A172 (cell line): ENCODE results near the gene PTPN12. TPM values are rescaled to one million over a fixed set of nuclear protein-coding genes. Genes with fewer than 3 reads are reported as not detected.
"Not testable (repeated sequence)": the region's sequence is repeated elsewhere in the genome, so short reads cannot be mapped to it uniquely, and the experiment has no call there.

Experiments
- DNase-seq: peaks from one replicate; pipeline ENCODE4 v3.0.0-alpha.2; 2015; ENCODE audit warnings: low spot score
- total RNA-seq: library from RNA; depleted of rRNA; stranded (reverse); fragments of >200 nt; shearing (Covaris generic); gene quantifications from 2 replicates; pipeline ENCODE4 v1.2.3, GENCODE V29; 2014; rRNA removed

The PTPN12 gene
- 28.3 and 30.3 TPM in 2 replicates for total RNA-seq

DNA sequence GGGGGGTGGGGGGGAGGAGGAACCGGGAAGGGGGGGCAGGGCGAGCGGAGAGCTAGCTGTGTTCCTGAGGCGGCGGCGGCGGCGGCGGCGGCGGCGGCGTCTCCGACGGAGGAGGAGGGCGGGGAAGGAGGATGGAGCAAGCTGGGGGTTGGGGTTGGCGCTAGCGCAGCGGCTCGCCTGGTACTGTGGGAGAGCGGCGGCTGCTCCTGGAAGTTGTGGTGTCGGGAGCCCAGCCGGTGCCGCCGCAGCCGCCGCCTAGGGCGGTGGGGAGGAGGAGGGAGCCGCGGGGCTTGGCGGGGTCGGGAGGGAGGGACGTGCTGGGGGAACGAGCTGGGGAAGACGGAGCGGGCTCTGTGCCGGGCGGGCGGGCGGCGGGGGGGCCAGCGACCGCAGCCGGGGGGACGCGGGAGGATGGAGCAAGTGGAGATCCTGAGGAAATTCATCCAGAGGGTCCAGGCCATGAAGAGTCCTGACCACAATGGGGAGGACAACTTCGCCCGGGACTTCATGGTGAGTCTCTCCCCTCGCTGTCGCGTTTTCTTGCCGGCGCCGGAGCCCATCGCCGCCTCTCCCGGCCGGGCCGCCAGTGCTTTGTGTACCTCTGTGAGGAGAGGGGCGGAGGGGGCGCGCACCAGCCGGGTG lies at the start of gene PTPN12:
Gene PTPN12, plus strand, starts transcription at position 160 of the 642 bp plus-strand sequence. Its CDS starts 252 bp downstream, at position 412.
- DNase-seq: no peak

DNA sequence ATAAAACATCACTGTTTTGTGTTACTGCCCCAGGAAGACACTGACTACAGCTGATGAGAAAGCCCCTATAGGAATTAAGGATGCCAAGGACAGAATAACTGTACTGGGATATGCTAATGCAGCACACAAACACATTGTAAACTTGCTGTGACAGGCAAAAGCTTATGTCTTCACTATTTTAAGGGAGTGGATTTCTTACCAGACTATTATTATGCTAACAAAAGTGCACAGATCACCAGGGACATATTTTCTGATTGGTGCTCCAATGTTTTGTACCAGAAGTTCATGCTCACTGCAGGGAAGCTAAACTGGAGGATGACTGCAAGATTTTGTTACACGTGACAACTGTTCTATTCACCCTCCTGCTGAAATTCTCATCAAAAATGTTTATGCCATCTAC lies 48.1 kb upstream of the PTPN12 start:
- no peak for DNase-seq

DNA sequence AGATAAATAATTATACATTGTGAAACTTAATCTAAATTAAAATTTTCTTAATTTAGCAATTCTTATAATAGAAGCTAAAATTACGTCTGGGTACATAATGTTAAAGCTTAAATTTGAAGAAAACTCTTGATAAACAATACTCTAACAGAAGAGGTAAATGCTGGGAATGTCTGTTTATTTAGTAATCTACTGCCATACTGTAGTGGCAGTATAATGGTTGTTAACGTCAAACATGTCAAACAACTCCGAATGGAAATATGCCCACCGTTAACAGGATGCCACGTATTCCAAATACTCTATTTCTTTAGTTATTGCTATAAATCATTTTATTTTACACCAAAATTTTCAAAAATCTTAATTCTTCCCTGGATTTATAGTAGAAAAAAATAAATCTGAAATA lies 40.0 kb upstream of the PTPN12 start:
- no peak for DNase-seq

DNA sequence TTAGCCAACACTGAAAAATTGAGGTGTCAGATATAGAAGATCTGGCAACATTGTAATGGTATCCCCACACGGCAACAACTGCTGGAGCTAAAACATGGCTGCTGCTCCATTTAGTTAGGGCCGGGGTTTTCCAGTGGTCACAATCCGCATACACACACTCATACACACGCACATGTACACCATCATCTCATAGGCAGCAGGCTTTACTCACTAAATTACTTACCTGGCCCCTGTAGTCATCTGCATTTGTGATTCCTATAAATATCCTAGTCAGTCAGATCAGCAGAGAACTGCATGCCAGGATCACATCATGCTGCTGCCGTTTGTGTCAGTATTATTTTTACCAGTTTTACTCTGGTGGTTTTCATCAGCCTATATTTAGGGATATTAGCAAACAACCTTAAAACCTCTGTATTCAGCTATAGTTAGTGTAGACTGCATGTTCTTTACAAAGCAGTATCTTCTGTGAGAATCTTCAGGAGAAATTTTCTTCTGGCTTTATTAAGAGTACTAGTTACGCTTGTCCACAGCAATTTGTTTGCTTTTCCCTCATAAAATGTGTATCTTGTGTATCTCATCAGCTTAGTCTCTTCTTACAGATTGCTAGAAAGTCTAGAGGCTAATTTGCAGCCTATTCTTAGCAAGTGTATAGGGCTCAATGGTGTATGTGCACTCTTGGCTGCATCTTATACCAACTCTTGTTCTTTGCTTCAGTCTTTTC lies 38.3 kb upstream of the PTPN12 start:
- no peak for DNase-seq

DNA sequence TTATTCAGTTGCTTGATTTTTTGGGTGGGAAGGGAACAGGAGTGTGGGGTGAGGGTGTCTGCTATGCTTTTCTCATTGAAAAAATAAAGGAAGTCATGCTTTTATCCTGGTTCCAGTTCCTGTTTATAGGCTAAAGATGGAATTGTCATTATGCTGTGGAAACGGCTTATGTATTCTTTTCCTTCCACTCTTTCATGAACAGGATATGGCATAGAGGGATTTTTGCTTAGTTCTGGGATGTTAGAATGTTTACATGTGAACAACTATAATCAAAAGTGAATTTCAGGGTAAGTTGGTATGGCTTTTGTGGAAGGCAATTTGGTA lies 35.9 kb upstream of the PTPN12 start:
- no peak for DNase-seq

DNA sequence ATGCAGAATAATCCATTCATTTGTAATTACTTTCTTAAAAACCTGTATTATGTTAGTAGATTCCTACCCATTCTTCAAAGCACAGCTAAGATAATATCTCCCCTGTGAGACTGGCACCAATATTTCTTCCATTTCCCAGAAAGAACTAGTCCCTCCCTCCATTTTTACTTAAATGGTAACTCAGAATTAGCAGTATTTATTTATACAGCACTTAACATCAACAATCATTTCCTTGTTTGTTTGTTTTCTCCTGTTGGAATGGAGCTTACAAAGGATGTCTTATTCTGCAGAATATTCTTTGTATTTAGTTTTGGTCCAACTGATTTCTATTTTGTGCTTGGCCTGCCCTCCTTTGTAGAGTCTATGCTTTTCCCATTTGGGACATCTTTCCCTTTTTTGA lies 32.1 kb upstream of the PTPN12 start:
- DNase-seq: no peak

DNA sequence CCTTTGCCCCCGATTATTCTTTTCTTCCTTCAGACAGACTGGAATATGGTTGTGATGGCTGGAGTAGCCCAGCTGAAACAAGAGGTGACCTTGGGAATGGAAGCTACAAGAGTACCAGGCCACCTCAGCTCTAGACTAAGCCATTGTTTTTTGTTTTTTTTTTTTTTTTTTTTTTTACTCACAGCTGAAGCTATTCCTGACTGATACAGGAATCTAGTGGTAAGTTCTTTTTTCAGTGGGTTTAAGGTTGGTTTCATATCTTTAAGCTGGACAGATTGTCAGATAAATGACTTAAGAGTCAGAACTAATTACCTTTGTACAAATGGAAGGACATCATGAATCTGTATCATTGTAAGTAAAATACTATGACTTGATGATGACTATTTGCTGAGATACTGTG lies 30.2 kb upstream of the PTPN12 start:
- DNase-seq: no peak

DNA sequence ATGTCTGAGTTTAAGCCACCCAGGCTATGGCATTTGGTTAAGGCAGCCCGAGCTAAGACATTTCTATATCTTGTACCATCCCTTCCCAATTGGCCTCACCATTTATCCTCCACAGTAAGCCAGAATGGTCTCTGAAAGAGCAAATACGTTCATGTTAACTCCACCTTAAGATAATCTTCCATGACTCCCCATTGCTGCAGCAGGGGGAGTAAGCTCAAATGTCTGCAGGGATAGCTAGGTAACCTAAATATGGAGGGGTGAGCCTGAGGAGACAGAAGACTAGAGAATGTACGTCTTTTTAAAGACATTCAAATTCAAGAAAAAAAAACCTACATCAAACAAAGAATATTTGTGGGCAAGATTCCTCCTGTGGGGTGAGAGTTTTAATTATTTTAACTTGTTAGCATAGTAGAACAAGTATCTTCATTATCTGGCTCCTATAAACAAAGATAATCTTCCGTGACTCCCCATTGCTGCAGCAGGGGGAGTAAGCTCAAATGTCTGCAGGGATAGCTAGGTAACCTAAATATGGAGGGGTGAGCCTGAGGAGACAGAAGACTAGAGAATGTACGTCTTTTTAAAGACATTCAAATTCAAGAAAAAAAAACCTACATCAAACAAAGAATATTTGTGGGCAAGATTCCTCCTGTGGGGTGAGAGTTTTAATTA lies 24.0 kb upstream of the PTPN12 start:
- not testable (repeated sequence) for DNase-seq

DNA sequence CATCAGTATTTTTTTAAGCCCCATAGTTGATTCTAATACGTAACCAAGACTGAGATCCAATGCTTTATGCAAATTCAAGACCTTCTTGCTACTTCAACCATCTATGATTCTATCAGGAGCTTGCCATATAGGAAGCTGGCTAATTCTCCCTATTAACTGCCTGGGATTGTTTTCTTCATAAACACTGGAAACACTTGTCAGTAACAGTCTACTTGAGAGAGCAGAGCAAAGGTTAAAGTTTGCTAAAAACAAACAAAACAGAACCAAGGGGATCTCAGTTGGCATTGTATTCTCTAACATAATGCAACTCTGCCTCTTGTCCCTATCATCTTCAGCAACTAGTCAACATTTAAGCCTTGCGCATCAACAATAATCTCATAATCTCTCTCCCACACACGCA lies 21.0 kb upstream of the PTPN12 start:
- DNase-seq: no peak

DNA sequence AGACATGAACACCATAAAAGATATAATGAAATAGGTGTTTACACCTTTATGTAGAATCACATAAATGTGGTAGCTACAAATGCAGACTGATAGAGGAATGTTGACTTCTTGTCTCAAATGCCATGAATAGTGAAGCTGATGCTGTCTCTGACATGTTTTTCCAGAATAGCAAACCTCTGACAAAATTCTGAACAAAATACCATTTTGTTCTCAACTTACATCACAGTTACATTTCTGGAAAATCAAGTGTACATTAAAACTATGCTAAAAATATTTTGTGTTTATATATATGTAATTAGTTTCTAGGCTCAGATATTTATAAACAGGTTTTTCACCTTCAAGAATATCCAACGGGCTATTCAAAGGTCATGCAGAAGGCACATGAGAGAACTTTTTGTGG lies 16.8 kb upstream of the PTPN12 start:
- DNase-seq: no peak

DNA sequence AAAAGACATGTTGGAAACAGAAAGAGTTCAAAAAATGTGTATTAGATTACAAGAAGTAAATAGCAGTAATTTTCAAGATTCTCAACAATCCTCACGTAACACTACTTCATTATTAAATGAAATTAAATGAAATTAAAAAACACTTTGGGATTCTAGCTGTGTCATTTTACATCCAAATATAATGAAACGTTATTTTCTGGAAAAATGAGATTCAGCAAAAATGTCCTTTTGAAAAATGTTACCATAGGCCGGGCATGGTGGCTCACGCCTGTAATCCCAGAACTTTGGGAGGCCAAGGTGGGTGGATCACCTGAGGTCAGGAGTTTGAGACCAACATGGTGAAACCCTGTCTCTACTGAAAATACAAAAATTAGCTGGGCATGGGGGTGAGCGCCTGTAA lies 15.6 kb upstream of the PTPN12 start:
- DNase-seq: not testable (repeated sequence)

DNA sequence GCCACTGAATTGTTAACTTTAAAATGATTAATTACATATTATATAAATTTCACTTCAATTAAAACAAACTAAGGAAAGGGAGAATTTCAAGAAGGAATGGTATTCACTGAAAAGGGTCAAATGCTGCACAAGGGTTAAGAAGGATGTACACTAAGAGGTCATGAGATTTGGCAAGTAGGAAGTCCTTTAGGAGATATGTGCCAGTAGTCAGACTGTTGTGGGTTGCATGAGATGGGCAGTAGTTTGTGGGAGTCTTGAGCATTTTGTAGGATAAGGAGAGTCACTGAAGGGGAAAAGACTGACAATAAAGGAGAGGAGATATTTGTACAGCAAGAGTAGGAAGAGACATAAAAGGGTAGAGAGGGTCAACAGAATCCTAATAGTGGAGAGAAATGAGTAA lies 12.4 kb upstream of the PTPN12 start:
- DNase-seq: no peak

DNA sequence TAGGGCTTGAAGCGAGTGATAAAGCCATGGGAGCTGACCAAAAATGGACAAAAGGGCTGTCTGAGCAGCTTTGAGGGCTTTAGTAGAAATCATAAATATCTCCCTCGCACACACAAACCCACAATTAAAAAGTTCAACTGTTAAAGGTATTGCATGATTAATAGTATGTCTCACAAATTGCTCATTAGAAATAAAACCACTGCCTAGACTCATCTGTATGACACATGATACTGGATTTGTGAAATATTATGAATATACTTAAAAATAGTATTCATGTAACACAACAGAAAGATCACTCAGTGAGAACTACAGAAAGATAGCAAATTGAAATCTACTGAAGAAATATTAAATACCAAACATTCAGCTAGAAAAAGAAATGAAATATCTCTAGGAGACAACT lies 11.9 kb upstream of the PTPN12 start:
- no peak for DNase-seq

DNA sequence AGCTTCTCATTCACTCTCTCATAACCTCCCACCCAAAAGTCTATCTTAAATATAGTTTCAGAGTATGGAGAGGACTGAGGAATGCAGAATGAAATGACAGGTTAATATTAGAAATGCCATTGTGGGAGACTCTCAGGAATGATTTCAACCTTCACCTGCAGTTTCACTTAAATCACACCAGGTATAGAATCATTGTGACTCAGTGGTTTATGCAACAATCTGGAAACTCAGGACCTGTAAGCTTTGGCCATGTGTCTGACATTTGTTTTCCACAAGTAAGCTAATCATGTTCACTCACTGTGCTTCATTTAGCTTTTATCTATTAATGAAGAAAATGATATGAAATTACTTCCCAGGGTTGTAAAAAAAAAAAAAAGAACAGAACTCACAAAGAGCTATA lies 8.7 kb upstream of the PTPN12 start:
- no peak for DNase-seq

DNA sequence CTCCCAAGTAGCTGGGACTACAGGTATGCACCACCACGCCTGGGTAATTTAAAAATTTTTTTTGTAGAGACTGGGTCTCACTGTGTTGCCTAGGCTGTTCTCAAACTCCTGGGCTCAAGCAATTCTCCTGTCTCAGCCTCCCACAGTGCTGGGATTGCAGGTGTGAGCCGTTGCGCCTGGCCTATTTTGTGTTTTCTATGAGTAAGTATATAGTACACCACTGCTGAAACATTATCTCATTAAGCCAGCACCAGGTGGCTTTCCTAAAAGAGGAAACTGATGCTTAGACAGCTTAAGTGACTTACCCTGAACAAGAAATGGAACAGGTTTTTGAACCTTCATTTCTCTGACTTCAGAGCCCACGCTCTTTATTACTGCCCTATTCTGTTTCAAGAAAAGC lies 7.8 kb upstream of the PTPN12 start:
- no peak for DNase-seq

DNA sequence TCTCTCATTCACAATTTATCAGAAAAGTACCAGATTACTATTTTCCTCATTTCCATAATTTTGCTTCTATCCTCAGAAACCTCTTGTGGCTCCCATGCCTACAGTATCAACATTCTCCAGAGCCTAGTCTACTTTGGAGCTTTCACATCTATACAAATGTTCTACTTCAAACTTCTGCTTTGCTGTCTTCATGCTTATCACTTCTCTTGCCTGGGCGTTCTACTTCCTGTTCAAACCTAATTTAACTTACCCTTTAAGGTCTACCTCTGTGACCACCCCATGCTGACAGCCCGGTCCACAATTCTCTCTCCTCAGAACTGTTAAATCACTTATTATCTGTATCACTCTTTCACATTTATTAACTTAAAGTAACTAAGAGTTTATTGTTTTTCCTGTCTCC lies 6.1 kb upstream of the PTPN12 start:
- no peak for DNase-seq

DNA sequence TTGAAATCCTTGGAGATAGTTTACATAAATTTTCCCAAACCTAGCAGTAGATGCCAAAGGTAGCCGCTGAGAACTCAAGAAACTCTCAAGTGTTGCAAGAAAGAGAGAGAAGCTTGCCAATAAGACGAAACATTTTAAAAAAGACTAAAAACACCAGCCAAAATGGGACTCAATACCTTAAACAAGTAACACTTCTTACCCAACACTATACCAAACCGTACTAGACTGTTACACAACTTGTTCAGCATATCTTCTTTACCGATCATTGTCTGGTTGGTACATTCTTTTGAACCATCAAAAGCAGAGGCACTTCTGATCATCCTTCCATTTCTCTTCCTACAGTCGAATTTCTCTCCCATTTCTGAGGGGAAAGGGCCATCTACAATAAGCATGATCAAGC lies 4.8 kb upstream of the PTPN12 start:
- no peak for DNase-seq

DNA sequence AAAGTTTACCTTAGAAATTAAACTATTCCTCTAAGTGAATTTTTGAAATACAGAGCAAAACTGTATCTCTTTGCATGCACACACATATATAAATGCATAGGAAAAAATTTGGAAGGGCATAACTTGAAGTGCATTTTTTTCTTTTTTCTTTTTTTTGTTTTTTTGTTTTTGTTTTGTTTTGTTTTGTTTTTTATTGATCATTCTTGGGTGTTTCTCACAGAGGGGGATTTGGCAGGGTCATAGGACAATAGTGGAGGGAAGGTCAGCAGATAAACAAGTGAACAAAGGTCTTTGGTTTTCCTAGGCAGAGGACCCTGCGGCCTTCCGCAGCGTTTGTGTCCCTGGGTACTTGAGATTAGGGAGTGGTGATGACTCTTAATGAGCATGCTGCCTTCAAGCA lies 4.4 kb upstream of the PTPN12 start:
- DNase-seq: not testable (repeated sequence)

DNA sequence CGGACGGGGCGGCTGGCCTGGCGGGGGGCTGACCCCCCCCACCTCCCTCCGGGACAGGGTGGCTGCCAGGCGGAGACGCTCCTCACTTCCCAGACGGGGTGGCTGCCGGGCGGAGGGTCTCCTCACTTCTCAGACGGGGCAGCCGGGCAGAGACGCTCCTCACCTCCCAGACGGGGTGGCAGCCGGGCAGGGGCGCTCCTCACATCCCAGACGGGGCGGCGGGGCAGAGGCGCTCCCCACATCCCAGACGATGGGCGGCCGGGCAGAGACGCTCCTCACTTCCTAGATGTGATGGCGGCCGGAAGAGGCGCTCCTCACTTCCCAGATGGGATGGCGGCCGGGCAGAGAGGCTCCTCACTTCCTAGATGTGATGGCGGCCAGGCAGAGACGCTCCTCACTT lies 3.0 kb upstream of the PTPN12 start:
- DNase-seq: not testable (repeated sequence)

DNA sequence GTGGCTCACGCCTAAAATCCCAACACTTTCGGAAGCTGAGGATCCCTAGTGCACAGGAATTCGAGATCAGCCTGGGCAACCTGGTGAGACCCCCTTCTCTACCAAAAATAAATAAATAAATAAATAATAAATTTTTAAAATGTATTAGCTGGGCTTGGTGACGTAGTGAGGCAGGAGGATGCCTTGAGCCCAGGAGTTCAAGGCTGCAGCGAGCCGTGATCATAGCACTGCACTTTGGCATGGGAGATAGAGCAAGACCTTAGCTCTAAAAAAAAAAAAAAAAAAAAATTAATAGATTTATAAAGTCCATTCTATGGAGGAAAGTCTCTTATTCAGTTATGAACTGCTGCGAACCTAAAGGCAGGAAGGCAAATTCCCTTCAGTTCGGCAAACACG lies 1.1 kb upstream of the PTPN12 start:
- no peak for DNase-seq

DNA sequence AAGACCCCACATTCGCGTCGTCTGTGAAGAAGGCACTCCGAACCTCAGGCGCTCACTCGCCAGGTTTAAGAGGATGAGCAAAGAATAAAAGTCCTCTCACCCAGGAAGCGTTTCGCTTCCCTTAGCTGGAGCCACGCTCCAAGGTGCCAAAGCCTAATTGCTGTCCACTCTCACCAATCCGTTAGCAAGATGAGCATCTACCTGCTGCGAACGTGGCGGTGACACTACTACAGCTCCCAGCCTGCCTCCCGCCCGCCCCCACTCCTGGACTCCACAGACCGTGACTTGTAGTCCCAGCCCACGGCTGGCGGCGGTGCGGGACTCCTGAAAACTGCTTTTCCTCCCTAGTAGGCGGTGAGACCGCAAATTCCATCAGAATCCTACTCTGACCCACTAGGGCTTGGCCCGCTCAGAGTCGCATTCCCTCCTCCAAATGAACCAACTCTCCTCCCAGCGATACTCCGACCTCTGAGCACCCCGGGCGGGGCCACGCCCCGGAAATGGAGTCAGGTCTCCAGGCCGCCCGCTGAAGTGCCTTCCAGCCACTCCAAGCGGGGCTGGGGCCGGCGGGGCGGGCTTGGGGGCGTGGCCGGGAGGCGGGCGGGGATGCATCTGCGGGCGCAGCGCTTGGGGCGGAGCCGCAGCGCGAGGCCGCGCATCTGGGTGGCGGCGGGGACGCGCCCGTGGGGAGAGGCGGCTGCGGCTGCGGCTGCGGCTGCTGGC lies 521 bp upstream of the PTPN12 start:
- peak; percentile 95 for DNase-seq

DNA sequence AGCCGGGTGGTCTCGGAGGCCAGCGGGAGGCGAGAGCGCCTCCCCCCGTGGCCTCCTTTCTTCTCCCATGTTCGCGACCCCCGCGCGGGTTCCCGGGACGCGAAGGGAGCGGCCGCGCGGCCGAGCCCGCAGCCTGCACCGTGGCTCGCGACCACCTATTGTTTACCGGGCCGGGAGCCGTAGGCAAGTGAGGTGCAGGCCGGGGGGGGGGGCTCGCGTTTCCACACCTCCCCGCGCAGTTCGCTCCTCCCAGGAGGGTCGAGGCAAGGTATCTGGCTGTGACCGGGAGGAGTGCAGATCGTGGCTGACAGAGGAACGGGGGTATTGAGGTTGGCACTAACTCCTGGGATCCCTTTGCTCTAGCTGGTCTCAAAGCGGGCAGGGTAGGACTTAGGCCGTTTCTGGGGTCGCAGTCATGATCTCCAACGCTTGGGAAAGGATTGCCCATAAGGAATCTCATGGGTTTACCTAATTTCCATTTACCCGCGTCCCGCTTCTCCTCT lies 734 bp downstream of the PTPN12 start:
- DNase-seq: no peak
